ENCODE results near the gene INMT. TPM values are rescaled to one million over a fixed set of nuclear protein-coding genes. Genes with fewer than 3 reads are reported as not detected.
"Not testable (repeated sequence)": the region's sequence is repeated elsewhere in the genome, so short reads cannot be mapped to it uniquely, and the experiment has no call there.

The INMT gene
- polyA plus RNA-seq, 1 donor (not counting 4 experiments of a cell fraction or from before 2014, with no cell fraction given), result not detected

DNA sequence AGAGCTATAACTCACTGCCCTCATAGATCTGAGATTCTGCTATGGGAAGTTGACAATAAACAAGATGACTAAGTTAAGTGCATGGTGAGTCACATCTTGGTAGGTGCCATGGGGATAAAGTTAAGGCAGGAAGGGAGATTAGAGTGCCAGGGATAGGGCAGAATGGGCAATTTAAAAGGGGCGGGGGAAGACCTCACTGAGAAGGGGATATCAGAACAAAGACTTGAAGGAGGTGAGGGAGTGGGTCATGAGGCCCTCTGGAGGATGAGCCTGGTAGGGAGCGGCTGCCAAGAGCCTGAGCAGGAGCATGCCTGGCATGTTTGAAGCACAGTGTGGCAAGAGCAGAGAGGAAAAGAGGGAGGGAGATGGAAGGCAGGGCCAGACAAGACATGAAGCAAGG lies 34.8 kb upstream of the INMT start:
- H3K4me1 ChIP-seq (ENCODE audit: control insufficient read depth, extremely low read depth, insufficient read depth, low read length), result peaks cover 3% of the 10 kb centered on the region
- TF ChIP-seq CTCF (optimal IDR thresholded peaks at IDR 0.05 in 1 of 3, IDR thresholded peaks at IDR 0.05 in 1 of 3, conservative IDR thresholded peaks at IDR 0.05 in 1 of 3; ENCODE audit: extremely low read depth in 1 of 3, insufficient read depth in 2 of 3, low read length in 3 of 3) (peak in 2 of 3 experiments; percentile 6 to 8), EZH2 (IDR thresholded peaks at IDR 0.05; ENCODE audit: low read length) (no peak)
- no peaks in the 10 kb centered on the region for H3K36me3 ChIP-seq (ENCODE audit: control insufficient read depth in 2 of 2, extremely low read depth in 1 of 2, insufficient read depth in 2 of 2, low read length in 2 of 2)
- DNase-seq (ENCODE audit: low read depth, low spot score) (no peak), FAIRE-seq (peak; percentile 23)
- no peak overlapping the region for H3K4me3 ChIP-seq (ENCODE audit: control insufficient read depth in 2 of 3, extremely low read depth in 1 of 3, insufficient read depth in 2 of 3, low read depth in 1 of 3, low read length in 3 of 3)
- no peak overlapping the region for H3K4me2 ChIP-seq (ENCODE audit: control insufficient read depth, extremely low read depth, insufficient read depth, low read depth, low read length)
- dilution Hi-C loops (cut with MboI; ENCODE audit: extremely low pct_ligation_motif_present, low sequenced_read_pairs), result no loop called here
- H3K9me3 ChIP-seq (ENCODE audit: control insufficient read depth, low read depth, low read length), result peaks cover 4% of the 10 kb centered on the region
- H3K9ac ChIP-seq (ENCODE audit: control insufficient read depth, extremely low read depth, insufficient read depth, low read length), result no peak overlapping the region
- H2AFZ ChIP-seq (ENCODE audit: control insufficient read depth, low read length), result no peak overlapping the region
- H3K79me2 ChIP-seq (ENCODE audit: control insufficient read depth, insufficient read depth, low read length), result no peaks in the 10 kb centered on the region
- H3K27ac ChIP-seq (ENCODE audit: control insufficient read depth, insufficient read depth, low read length), result no peak overlapping the region
- H3K27me3 ChIP-seq (ENCODE audit: control insufficient read depth, extremely low read depth, insufficient read depth, low read length), result no peaks in the 10 kb centered on the region
- H3K9me1 ChIP-seq (ENCODE audit: control insufficient read depth, extremely low read depth, insufficient read depth, low read length), result no peaks in the 10 kb centered on the region
- no peaks in the 10 kb centered on the region for H4K20me1 ChIP-seq (ENCODE audit: control insufficient read depth, extremely low read depth, insufficient read depth, low read length)

DNA sequence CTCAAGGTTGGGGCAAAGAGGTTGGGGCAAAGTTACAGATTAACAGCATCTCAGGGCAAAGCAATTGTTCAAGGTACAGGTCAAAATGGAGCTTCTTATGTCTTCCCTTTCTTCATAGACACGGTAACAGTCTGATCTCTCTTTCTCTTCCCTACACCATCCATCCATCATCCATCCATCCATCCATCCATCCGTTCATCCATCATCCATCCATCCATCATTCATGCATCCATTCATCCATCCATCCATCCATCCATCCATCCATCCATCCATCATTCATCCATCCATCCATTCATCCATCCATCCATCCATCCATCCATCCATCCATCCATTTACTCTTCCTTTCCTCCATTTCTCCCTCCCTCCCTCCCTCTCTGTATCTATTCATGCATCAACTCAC lies 32.5 kb upstream of the INMT start:
- H2AFZ ChIP-seq (ENCODE audit: control insufficient read depth, low read length); DNase-seq (ENCODE audit: low read depth, low spot score); H4K20me1 ChIP-seq (ENCODE audit: control insufficient read depth, extremely low read depth, insufficient read depth, low read length); H3K79me2 ChIP-seq (ENCODE audit: control insufficient read depth, insufficient read depth, low read length); H3K9me3 ChIP-seq (ENCODE audit: control insufficient read depth, low read depth, low read length); H3K9ac ChIP-seq (ENCODE audit: control insufficient read depth, extremely low read depth, insufficient read depth, low read length); FAIRE-seq; dilution Hi-C loops (cut with MboI; ENCODE audit: extremely low pct_ligation_motif_present, low sequenced_read_pairs); H3K27ac ChIP-seq (ENCODE audit: control insufficient read depth, insufficient read depth, low read length); H3K4me3 ChIP-seq (ENCODE audit: control insufficient read depth in 2 of 3, extremely low read depth in 1 of 3, insufficient read depth in 2 of 3, low read depth in 1 of 3, low read length in 3 of 3); H3K9me1 ChIP-seq (ENCODE audit: control insufficient read depth, extremely low read depth, insufficient read depth, low read length); H3K4me1 ChIP-seq (ENCODE audit: control insufficient read depth, extremely low read depth, insufficient read depth, low read length); H3K36me3 ChIP-seq (ENCODE audit: control insufficient read depth in 2 of 2, extremely low read depth in 1 of 2, insufficient read depth in 2 of 2, low read length in 2 of 2); H3K4me2 ChIP-seq (ENCODE audit: control insufficient read depth, extremely low read depth, insufficient read depth, low read depth, low read length); H3K27me3 ChIP-seq (ENCODE audit: control insufficient read depth, extremely low read depth, insufficient read depth, low read length): not testable (repeated sequence)

- TF ChIP-seq EZH2 (IDR thresholded peaks at IDR 0.05; ENCODE audit: low read length), result no peak
- TF ChIP-seq CTCF (optimal IDR thresholded peaks at IDR 0.05 in 1 of 3, IDR thresholded peaks at IDR 0.05 in 1 of 3, conservative IDR thresholded peaks at IDR 0.05 in 1 of 3; ENCODE audit: extremely low read depth in 1 of 3, insufficient read depth in 2 of 3, low read length in 3 of 3), result no peak
- H3K79me2 ChIP-seq (ENCODE audit: control insufficient read depth, insufficient read depth, low read length), result no peaks in the 10 kb centered on the region
- no peak overlapping the region for H3K27ac ChIP-seq (ENCODE audit: control insufficient read depth, insufficient read depth, low read length)
- no peaks in the 10 kb centered on the region for H3K9me1 ChIP-seq (ENCODE audit: control insufficient read depth, extremely low read depth, insufficient read depth, low read length)
- no peak overlapping the region for H3K4me3 ChIP-seq (ENCODE audit: control insufficient read depth in 2 of 3, extremely low read depth in 1 of 3, insufficient read depth in 2 of 3, low read depth in 1 of 3, low read length in 3 of 3)
- peaks cover 21% of the 10 kb centered on the region for H3K27me3 ChIP-seq (ENCODE audit: control insufficient read depth, extremely low read depth, insufficient read depth, low read length)
- H3K4me1 ChIP-seq (ENCODE audit: control insufficient read depth, extremely low read depth, insufficient read depth, low read length), result peaks cover 3% of the 10 kb centered on the region
- H3K9ac ChIP-seq (ENCODE audit: control insufficient read depth, extremely low read depth, insufficient read depth, low read length), result no peak overlapping the region
- FAIRE-seq (no peak), DNase-seq (ENCODE audit: low read depth, low spot score) (no peak)
- H3K36me3 ChIP-seq (ENCODE audit: control insufficient read depth in 2 of 2, extremely low read depth in 1 of 2, insufficient read depth in 2 of 2, low read length in 2 of 2), result no peaks in the 10 kb centered on the region
- H4K20me1 ChIP-seq (ENCODE audit: control insufficient read depth, extremely low read depth, insufficient read depth, low read length), result no peaks in the 10 kb centered on the region
- H3K4me2 ChIP-seq (ENCODE audit: control insufficient read depth, extremely low read depth, insufficient read depth, low read depth, low read length), result no peak overlapping the region
- dilution Hi-C loops (cut with MboI; ENCODE audit: extremely low pct_ligation_motif_present, low sequenced_read_pairs), result no loop called here
- H2AFZ ChIP-seq (ENCODE audit: control insufficient read depth, low read length), result no peak overlapping the region
- peaks cover 4% of the 10 kb centered on the region for H3K9me3 ChIP-seq (ENCODE audit: control insufficient read depth, low read depth, low read length)
These were observed 30.7 kb upstream of the INMT start for GRCh38 chr7:30721211-30721610.

Measured in keratinocyte (primary cell).